ENCODE results near the gene POLR3C. TPM values are rescaled to one million over a fixed set of nuclear protein-coding genes. Genes with fewer than 3 reads are reported as not detected.

The POLR3C gene, protein sequence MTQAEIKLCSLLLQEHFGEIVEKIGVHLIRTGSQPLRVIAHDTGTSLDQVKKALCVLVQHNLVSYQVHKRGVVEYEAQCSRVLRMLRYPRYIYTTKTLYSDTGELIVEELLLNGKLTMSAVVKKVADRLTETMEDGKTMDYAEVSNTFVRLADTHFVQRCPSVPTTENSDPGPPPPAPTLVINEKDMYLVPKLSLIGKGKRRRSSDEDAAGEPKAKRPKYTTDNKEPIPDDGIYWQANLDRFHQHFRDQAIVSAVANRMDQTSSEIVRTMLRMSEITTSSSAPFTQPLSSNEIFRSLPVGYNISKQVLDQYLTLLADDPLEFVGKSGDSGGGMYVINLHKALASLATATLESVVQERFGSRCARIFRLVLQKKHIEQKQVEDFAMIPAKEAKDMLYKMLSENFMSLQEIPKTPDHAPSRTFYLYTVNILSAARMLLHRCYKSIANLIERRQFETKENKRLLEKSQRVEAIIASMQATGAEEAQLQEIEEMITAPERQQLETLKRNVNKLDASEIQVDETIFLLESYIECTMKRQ
- total RNA-seq: 31.8 and 33.6 TPM in 2 replicates

DNA sequence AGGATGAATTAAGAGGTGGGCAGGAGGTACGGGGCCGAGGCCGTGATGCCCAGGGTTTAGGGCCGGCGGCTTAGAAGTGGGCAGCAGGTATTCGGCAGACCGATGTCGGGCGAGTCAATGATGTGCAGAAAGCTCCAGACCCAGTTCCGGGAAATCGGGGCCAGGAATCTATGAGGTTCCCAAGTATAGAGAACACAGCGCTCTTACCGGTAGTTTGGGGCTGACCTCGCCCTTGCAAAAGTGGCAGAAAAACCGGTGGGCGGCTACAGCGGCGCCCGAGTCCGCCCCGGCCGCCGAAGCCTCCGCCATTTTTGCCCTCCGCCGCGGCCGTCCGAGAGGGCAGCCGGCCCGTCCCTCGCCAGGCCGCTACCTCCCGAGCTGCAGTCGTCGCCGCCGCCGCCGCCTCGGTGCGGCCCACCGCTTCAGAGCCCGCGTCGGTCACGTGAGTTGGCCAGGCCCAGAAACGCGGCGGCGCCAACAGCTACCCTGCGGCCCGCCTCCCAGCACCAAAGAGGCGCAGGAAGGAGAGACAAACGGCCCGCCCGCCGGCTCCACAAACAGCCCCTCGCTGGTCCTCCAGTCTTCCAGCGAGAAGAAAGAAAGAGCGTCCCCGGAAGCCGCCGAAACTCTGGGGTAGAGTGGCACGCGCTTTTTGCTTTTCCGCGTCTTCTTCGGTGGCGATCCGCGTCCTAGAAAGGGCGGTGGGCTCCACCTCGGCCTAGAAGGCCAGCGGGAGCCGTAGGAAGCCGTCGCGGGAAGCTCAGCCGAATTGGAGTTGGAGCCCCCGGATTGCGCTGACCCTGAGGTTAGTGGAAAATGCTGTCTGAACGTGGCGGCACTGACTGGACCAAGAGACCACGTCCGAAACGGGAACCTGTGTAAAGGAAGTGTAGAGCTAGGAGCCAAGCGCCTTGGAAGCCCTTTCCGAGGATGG, at the start of gene POLR3C, which contains the start of gene RNF115:
Gene POLR3C, plus strand, starts transcription at position 636 of the 934 bp plus-strand sequence. CDS start 1,577 bp downstream, outside the sequence.
Gene RNF115, minus strand, starts transcription at position 531 of the 934 bp plus-strand sequence. Its CDS starts 222 bp downstream, at position 309.

DNA sequence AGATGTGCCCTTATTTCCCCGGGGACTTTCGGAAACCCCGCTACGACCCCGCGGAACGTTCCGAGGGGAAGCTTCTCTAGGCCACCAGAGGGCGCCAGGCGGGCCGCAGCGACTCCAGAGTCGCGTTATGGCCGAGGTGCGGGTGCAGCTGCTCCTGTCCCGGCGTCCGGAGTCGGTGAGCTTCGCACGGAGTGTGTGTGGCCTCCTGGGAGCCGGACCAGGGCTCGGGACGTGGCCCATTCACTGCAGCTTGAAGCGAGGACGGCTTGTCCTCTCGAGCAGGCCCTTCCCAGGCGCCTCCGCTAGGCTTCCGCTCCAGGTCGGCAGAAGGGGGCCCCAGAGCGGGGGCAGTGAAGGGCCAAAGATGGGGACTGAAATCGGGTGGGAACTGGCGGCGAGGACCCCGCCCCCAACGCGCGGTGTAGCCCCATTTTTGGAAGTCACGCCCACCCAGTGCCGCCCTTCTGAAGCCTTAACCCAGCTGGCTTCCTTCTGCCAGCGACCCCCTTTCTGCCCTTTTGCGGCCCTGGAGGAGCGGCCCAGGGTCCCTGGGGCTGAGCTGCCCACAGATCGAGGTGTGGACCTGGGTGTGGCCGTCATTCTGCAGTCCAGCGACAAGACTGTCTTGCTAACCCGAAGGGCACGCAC, 21.6 kb downstream of the POLR3C start, which contains the start of gene NUDT17:
Gene NUDT17, plus strand, starts transcription at position 117 of the 648 bp plus-strand sequence. Its CDS starts 11 bp downstream, at position 128.

DNA sequence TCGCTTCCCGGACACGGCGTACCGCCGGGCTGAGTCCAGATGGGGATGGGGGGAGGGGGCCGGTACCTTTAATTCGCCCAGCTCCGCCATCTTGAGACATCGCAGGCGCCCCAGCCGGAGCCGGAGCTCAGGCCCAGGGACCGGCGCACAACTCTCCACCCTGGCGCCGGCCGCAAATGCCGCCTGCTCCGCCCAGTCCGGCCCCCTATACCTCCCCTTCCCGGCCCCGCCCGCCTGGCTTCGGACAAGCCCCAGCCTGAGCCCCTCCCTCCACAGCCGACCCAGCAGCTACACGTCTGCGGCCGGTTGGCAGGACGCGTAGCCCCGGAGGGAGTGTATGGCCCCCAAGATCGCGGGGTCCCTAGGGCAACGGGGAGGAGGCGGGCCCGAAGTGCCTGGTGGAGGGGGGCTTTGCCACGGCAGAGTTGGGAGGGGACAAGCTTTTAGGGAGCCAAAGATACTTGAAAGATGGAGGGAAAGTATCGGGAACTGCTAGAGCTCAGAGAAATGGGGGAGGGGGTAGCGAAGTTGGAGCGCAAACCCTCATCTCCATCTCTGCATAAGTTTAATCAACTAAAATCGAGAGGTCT, 35.0 kb downstream of the POLR3C start, which contains the start of gene PIAS3:
Gene PIAS3, minus strand, starts transcription at position 181 of the 590 bp plus-strand sequence. Its CDS starts 91 bp downstream, at position 90.

DNA sequence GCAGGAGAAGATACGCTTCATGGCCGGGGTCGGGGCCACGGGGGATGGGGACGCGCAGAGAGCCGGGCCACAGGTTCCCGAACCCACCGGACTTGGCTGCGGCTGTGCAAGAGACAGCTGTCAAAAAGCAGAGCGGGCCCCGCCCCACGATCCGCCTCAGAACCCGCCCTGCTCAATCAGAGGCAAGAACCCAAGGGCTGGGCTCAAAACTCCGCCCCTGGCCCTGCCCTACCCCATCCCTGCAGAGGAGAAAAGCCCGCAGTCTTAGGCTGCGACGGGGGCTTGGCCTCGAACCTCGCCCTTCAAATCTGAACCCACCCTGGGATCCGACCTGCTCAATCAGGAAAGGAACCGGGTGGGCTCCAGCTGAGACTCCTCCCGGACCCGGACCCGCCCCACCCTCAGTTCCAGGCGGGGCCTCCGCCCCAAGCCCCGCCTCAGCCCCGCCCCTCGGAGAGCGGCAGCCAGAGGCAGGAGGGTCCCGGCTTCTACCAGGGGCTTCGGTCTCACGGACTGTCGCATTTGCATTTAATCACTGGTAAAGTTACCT, 61.8 kb downstream of the POLR3C start, which contains the start of gene ANKRD35:
Gene ANKRD35, minus strand, starts transcription at position 129 of the 550 bp plus-strand sequence. Its CDS starts 108 bp downstream, at position 21.

Other genes with a start within 250 kb of the POLR3C start
- gene GPR89A, start 216.2 kb upstream of the POLR3C start, total RNA-seq: 15.4 and 22.3 TPM in 2 replicates
- gene PDZK1, start 116.8 kb upstream of the POLR3C start, total RNA-seq: not detected in 2 replicates
- gene CD160, start 104.7 kb upstream of the POLR3C start, total RNA-seq: not detected in 2 replicates
- 15.6 and 16.7 TPM in 2 replicates for gene RNF115, start 105 bp upstream of the POLR3C start, total RNA-seq
- gene NUDT17, start 21.4 kb downstream of the POLR3C start, total RNA-seq: 4.1 and 5.9 TPM in 2 replicates
- gene PIAS3, start 34.9 kb downstream of the POLR3C start, total RNA-seq: 19.3 and 21.2 TPM in 2 replicates
- gene ANKRD35, start 61.7 kb downstream of the POLR3C start, total RNA-seq: 1.0 and 1.3 TPM in 2 replicates
- gene ITGA10, start 85.8 kb downstream of the POLR3C start, total RNA-seq: 10.0 and 10.2 TPM in 2 replicates
- 22.0 and 24.6 TPM in 2 replicates for gene PEX11B, start 94.5 kb downstream of the POLR3C start, total RNA-seq
- gene RBM8A, start 103.3 kb downstream of the POLR3C start, total RNA-seq: 198 and 213 TPM in 2 replicates
- 41.1 and 45.0 TPM in 2 replicates for gene LIX1L, start 133.8 kb downstream of the POLR3C start, total RNA-seq
- gene ANKRD34A, start 140.4 kb downstream of the POLR3C start, total RNA-seq: 0.05 and 0.07 TPM in 2 replicates
- gene POLR3GL, start 140.5 kb downstream of the POLR3C start, total RNA-seq: 15.9 and 20.9 TPM in 2 replicates
- gene TXNIP, start 172.4 kb downstream of the POLR3C start, total RNA-seq: 29.6 and 30.1 TPM in 2 replicates
- not detected in 2 replicates for gene HJV, start 197.5 kb downstream of the POLR3C start, total RNA-seq